Measurements from ENCODE around the gene GAL3ST2.
A peak's percentile ranks its signal among the peaks of the same experiment; 100 is the strongest.
"Not testable (repeated sequence)": the region's sequence is repeated elsewhere in the genome, so short reads cannot be mapped to it uniquely, and the experiment has no call there.

Gene GAL3ST2

GRCh38 chr2:241820625-241821384 is 44.2 kb downstream of the GAL3ST2 start:
- no peak for DNase-seq (ENCODE audit: low read depth in 2 of 2)

- no peak for DNase-seq (ENCODE audit: low read depth in 2 of 2)
These were observed 45.0 kb downstream of the GAL3ST2 start for GRCh38 chr2:241821460-241822263.

GRCh38 chr2:241822264-241822623 is 45.6 kb downstream of the GAL3ST2 start:
- DNase-seq (ENCODE audit: low read depth in 2 of 2), result no peak

GRCh38 chr2:241823531-241824437 is 47.2 kb downstream of the GAL3ST2 start:
- DNase-seq (ENCODE audit: low read depth in 2 of 2), result not testable (repeated sequence)

- no peak for DNase-seq (ENCODE audit: low read depth in 2 of 2)
These were observed 50.8 kb downstream of the GAL3ST2 start for GRCh38 chr2:241827394-241827793.

- no peak for DNase-seq (ENCODE audit: low read depth in 2 of 2)
These were observed 56.6 kb downstream of the GAL3ST2 start for GRCh38 chr2:241833101-241833663.

- DNase-seq (ENCODE audit: low read depth in 2 of 2), result not testable (repeated sequence)
These were observed 57.3 kb downstream of the GAL3ST2 start for GRCh38 chr2:241833756-241834526.

GRCh38 chr2:241834527-241835210 is 58.0 kb downstream of the GAL3ST2 start:
- no peak for DNase-seq (ENCODE audit: low read depth in 2 of 2)

- no peak for DNase-seq (ENCODE audit: low read depth in 2 of 2)
These were observed 59.0 kb downstream of the GAL3ST2 start for GRCh38 chr2:241835611-241836010.

DNA sequence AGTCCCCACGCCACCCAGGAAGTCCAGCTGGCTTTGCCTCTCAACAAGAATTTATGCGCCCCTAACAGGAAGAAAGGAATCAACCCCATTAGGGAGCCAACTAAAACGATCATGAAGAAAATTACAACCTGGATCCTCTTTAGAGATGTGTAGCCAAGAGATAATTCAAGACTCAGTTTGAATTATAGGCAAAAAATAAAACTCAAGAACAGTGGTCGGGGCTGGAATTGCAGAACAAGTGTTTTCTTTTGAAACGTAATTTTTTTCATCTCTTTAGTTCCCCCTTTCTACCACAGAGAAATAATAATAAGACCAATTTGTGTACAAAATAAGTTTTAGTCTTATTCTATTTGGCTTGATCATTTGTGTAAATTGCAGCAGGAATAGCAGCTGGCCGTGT is 59.7 kb downstream of the GAL3ST2 start:
- DNase-seq (ENCODE audit: low read depth in 2 of 2), result no peak

DNA sequence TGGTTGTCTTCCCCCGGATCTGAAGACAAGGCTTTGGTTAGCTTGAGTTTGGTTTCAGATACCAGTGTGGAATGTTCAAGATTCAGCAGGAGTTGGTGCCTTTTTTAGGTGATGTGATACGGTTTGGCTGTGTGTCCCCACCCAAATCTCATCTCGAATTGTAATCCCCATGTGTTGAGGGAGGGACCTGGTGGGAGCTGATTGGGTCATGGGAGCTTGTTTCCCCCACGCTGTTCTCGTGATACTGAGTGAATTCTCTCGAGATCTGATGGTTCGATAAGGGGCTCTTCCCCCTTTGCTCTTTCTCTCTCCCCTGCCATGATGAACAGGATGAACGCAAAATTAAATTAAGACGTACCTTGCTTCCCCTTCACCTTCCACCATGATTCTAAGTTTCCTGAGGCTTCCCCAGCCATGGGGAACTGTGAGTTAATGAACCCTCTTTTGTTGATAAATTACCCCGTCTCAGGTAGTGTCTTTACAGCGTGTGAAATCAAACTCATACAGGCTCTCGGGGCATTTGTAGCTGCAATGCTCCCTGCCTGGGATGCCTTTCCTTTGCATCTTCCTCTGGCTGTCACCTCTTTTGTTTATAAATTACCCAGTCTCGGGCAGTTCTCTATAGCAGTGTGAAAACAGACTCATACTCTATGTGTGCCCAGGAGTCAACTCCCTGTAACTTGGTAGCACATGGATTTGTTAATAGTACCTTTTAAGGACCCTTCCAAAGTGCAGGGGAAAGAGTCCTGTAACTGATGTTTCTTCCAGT is 60.8 kb downstream of the GAL3ST2 start:
- DNase-seq (ENCODE audit: low read depth in 2 of 2), result no peak

- no peak for DNase-seq (ENCODE audit: low read depth in 2 of 2)
These were observed 64.8 kb downstream of the GAL3ST2 start for GRCh38 chr2:241841181-241842066.

- DNase-seq (ENCODE audit: low read depth in 2 of 2), result no peak
These were observed 65.4 kb downstream of the GAL3ST2 start for GRCh38 chr2:241842067-241842415.

DNA sequence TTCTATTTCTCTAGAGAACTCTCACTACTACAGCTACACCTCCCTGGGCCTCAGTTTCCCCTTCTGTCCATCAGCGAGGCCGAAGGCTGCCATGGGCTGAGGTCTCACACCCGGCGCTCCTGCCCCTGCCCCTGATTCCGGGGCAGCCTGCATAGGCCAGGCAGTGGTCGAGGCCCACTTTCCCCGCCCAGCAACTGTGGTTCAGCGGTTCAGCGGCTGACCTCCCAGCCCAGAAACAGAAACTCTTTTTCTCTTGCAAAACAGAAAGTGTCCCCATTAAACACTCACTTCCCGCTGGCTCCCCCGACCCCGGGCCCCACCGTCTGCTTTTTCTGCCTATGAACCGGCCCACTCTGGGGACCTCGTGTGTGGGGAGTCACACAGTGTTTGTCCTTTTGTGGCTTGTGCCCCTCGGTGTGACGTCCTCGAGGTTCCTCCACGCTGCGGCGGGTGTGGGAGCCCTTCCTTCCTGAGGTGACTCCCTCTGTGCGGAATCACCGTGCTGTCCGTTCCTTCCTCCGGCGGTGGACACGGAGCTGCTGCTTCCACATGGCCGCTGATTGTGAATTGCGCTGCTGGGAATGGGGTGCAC is 66.1 kb downstream of the GAL3ST2 start:
- peak in 1 of 2 donors; percentile 38 for DNase-seq (ENCODE audit: low read depth in 2 of 2)

- no peak for DNase-seq (ENCODE audit: low read depth in 2 of 2)
These were observed 66.9 kb downstream of the GAL3ST2 start for GRCh38 chr2:241843321-241844065.

- DNase-seq (ENCODE audit: low read depth in 2 of 2), result peak; percentile 74 to 75
These were observed 67.6 kb downstream of the GAL3ST2 start for GRCh38 chr2:241844066-241844728.

Data from stimulated activated CD8-positive, alpha-beta memory T cell treated with anti-CD3 and anti-CD28 coated beads, Interleukin-2, amount 100 ng/mL, for 1 hour (primary cell).